ENCODE results near the gene DPEP1. TPM values are rescaled to one million over a fixed set of nuclear protein-coding genes. Genes with fewer than 3 reads are reported as not detected.

Gene DPEP1
- total and polyA plus RNA-seq, 8 donors: 109 to 168 (median 125) TPM

- intact Hi-C loops (cut with DNase I): no loop called here
- Histone ChIP-seq H3K4me1 (no peaks in the 10 kb centered on the region), H3K4me3 (no peak overlapping the region), H3K9me3 (no peaks in the 10 kb centered on the region), H3K36me3 (no peaks in the 10 kb centered on the region), H3K27ac (no peak overlapping the region), H3K27me3 (no peaks in the 10 kb centered on the region)
- WGBS, 2 donors: 73 to 77% methylated on average over 12 of the region's 12 CpGs
- no peak for TF ChIP-seq CTCF (IDR thresholded peaks at IDR 0.05)
- DNase-seq: peak in 1 of 6 donors; percentile 38
- no peak for FAIRE-seq
- no peak for ATAC-seq
These were observed 6.4 kb downstream of the DPEP1 start for GRCh38 chr16:89619840-89620239.

- no peaks in the 10 kb centered on the region for H3K36me3 ChIP-seq
- H3K4me3 ChIP-seq: no peak overlapping the region
- no peaks in the 10 kb centered on the region for H3K27me3 ChIP-seq
- ATAC-seq: no peak
- no peaks in the 10 kb centered on the region for H3K4me1 ChIP-seq
- peak in 1 of 6 donors; percentile 43 for DNase-seq
- intact Hi-C loops (cut with DNase I): no loop called here
- 84 to 92% methylated on average over 16 of the region's 16 CpGs for WGBS, 2 donors
- no peak for TF ChIP-seq CTCF (IDR thresholded peaks at IDR 0.05)
- FAIRE-seq: no peak
- H3K9me3 ChIP-seq: no peaks in the 10 kb centered on the region
- no peak overlapping the region for H3K27ac ChIP-seq
These were observed 7.0 kb downstream of the DPEP1 start for GRCh38 chr16:89620406-89620841.

- ATAC-seq (peak in 1 of 4 donors; percentile 12), FAIRE-seq (no peak), DNase-seq (peak in 1 of 6 donors; percentile 50)
- 82% methylated on average over 18 of the region's 18 CpGs for WGBS, 2 donors
- no peak for TF ChIP-seq CTCF (IDR thresholded peaks at IDR 0.05)
- intact Hi-C loops (cut with DNase I): no loop called here
- no peak overlapping the region for H3K27ac ChIP-seq
- H3K4me3 ChIP-seq: no peak overlapping the region
- H3K36me3 ChIP-seq: no peaks in the 10 kb centered on the region
- no peaks in the 10 kb centered on the region for H3K4me1 ChIP-seq
- H3K9me3 ChIP-seq: no peaks in the 10 kb centered on the region
- H3K27me3 ChIP-seq: no peaks in the 10 kb centered on the region
These were observed 7.8 kb downstream of the DPEP1 start for GRCh38 chr16:89621136-89621697.

- no peak overlapping the region for H3K4me3 ChIP-seq
- no peak for TF ChIP-seq CTCF (IDR thresholded peaks at IDR 0.05)
- H3K27ac ChIP-seq: no peak overlapping the region
- WGBS, 2 donors: 59 to 69% methylated on average over 32 of the region's 32 CpGs
- no peaks in the 10 kb centered on the region for H3K36me3 ChIP-seq
- no peaks in the 10 kb centered on the region for H3K9me3 ChIP-seq
- no peaks in the 10 kb centered on the region for H3K27me3 ChIP-seq
- FAIRE-seq (no peak), DNase-seq (peak in 1 of 6 donors; percentile 46), ATAC-seq (peak in 1 of 4 donors; percentile 8)
- H3K4me1 ChIP-seq: no peaks in the 10 kb centered on the region
- intact Hi-C loops (cut with DNase I): no loop called here
These were observed 8.4 kb downstream of the DPEP1 start for GRCh38 chr16:89621698-89622409.

All from pancreas (tissue), 10 donors.